ENCODE measurements around the gene NFATC1.

The NFATC1 gene

DNA sequence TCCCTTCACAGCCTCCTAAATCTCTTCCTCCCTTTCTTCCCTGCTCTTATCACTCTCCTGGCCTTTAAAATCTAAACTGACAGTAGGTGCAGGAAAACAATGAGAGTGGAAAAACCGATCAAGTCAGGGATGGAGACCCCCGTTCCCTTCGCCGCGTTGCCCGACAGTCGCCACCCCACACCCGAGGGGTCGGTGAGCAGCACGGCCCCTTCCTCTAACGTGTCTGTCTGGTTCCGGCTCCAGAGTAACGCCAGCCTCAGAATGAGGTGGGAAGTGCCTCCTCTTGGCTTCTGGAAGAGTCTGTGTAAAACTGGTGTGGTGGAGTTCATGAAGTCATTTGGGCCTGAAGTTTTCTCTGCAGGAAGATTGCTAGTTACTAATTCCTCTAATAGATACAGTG is 138.6 kb downstream of the NFATC1 start:
- Histone ChIP-seq H3K27ac (no peak overlapping the region), H3K4me3 (no peak overlapping the region)
- TF ChIP-seq, protein P1, sequence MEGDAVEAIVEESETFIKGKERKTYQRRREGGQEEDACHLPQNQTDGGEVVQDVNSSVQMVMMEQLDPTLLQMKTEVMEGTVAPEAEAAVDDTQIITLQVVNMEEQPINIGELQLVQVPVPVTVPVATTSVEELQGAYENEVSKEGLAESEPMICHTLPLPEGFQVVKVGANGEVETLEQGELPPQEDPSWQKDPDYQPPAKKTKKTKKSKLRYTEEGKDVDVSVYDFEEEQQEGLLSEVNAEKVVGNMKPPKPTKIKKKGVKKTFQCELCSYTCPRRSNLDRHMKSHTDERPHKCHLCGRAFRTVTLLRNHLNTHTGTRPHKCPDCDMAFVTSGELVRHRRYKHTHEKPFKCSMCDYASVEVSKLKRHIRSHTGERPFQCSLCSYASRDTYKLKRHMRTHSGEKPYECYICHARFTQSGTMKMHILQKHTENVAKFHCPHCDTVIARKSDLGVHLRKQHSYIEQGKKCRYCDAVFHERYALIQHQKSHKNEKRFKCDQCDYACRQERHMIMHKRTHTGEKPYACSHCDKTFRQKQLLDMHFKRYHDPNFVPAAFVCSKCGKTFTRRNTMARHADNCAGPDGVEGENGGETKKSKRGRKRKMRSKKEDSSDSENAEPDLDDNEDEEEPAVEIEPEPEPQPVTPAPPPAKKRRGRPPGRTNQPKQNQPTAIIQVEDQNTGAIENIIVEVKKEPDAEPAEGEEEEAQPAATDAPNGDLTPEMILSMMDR (IDR thresholded peaks at IDR 0.05): no peak
- no peak for DNase-seq (ENCODE audit: low spot score)

DNA sequence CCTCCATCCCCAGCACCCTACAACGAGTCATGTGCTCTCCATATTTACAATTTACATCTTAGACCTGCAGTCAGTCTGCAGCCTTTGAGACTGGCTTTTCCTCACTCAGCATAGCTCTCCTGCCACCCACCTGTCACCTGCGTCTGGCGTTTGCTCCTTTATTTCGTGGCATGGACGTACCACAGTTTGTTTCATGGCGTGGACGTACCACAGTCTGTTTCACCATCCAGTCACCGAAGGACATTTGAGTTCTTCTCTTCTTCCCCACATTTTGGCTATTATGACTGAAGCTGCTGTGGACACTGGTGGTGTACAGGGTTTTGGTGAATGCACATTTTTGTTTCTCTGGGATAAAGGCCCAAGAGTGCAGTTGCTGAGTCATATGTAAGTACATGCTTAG is 142.0 kb downstream of the NFATC1 start:
- TF ChIP-seq, protein P1 (IDR thresholded peaks at IDR 0.05): no peak
- no peak for DNase-seq (ENCODE audit: low spot score)
- no peak overlapping the region for H3K27ac ChIP-seq
- H3K4me3 ChIP-seq: no peak overlapping the region

- Histone ChIP-seq H3K27ac (no peak overlapping the region), H3K4me3 (no peak overlapping the region)
- TF ChIP-seq, protein P1 (IDR thresholded peaks at IDR 0.05): no peak
- DNase-seq (ENCODE audit: low spot score): no peak
Measured at GRCh38 chr18:79538635-79539034, 142.9 kb downstream of the NFATC1 start.

DNA sequence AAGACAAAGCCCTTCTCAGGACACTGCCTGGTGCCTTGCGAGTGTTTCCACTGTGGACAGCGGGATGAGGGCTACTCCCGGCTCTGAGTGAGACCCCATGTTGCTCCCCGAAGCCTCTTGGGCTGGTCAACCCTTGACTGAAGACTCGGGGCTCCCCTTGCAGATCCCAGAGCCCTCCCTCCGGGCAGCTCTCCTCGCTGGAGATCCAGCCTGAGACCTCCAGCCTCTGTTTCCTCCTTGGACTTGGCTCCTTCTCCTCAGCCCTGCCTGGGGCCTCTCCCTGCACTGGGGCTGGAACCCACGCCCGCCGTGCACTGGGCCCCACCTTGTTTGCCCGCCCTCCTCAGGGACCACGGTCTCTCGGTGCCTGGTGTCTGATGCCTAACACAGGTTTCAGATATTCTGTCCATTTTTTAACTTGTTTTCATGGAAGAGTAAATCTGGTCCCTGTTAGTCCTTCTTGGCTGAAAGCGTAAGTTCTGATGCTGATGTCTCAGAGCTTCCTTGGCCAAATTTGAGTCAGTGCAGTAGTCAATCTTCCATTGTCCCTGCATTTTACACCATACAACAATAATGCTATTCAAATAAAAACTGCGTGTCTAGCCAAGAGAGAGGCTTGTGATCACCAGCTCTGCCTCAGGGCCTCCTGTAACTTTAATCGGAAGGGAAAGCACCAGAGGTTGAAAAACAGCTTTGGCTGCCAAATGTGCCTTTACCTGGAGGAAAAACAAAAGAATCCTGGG is 144.6 kb downstream of the NFATC1 start:
- peak; percentile 35 for DNase-seq (ENCODE audit: low spot score)
- TF ChIP-seq, protein P1 (IDR thresholded peaks at IDR 0.05): no peak
- no peak overlapping the region for H3K4me3 ChIP-seq
- H3K27ac ChIP-seq: no peak overlapping the region

DNA sequence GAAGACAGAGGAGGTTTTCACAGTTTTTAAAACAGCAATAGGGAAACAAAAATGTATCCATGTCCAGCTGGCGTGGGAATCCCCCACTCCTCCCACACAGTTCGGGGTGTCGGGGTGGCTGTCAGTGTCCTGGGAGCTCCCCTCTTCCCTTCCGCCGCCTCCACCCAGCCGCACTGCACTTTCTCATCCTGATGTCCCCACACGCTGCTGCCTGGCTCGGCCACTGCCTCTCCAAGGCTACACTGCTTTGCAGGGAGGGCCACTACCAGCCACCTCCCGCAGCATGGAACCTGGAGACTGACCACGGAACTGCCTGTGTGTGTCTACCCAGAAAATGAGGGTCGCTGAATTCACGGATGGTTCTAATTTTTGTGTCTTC is 145.2 kb downstream of the NFATC1 start:
- Histone ChIP-seq H3K27ac (no peak overlapping the region), H3K4me3 (no peak overlapping the region)
- peak; percentile 26 for DNase-seq (ENCODE audit: low spot score)
- TF ChIP-seq, protein P1 (IDR thresholded peaks at IDR 0.05): no peak

DNA sequence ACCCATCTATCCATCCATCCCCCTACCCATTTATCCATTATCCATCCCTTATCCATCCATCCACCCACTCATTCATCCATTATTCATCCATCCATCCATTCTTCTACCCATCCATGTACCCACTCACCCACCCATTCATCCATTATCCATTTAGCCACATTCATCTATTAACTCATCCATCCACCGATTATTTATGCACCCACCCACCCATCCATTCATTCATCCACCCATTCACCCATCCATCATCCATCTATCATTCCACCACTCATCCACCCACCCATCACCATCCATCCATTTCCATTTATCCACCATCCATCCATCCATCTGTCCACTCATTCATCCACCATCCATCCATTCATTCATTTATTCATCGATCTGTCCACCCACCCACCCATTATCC is 146.5 kb downstream of the NFATC1 start:
- TF ChIP-seq, protein P1 (IDR thresholded peaks at IDR 0.05): no peak
- H3K4me3 ChIP-seq: no peak overlapping the region
- DNase-seq (ENCODE audit: low spot score): no peak
- no peak overlapping the region for H3K27ac ChIP-seq

Measured in coronary artery (tissue), 2 donors.